Stimulated activated CD4-positive, alpha-beta T cell treated with anti-CD3 and anti-CD28 coated beads, TNF-alpha, amount 100 ng/mL, for 24 hours (primary cell): ENCODE results near the gene PCDHGA6.
"Not testable (repeated sequence)": the region's sequence is repeated elsewhere in the genome, so short reads cannot be mapped to it uniquely, and the experiment has no call there.

Experiments used
- DNase-seq, 3 experiments: peaks; one replicate each; pipeline ENCODE4 v3.0.0-alpha.2; 2020; ENCODE audit warnings: low read depth in 3 of 3

Gene PCDHGA6

GRCh38 chr5:141392429-141393198 is 18.9 kb downstream of the PCDHGA6 start, which contains the start of gene PCDHGA8:
PCDHGA8 (plus strand) TSS chr5:141392633; CDS start chr5:141392814, 181 bp downstream.
- no peak for DNase-seq

DNA sequence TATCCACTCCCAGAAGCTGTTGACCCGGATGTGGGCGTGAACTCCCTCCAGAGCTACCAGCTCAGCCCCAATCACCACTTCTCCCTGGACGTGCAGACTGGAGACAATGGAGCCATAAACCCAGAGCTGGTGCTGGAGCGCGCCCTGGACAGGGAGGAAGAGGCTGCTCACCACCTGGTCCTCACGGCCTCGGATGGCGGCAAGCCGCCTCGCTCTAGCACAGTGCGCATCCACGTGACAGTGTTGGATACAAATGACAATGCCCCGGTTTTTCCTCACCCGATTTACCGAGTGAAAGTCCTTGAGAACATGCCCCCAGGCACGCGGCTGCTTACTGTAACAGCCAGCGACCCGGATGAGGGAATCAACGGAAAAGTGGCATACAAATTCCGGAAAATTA is 19.6 kb downstream of the PCDHGA6 start:
- no peak for DNase-seq

GRCh38 chr5:141394401-141395187 is 20.9 kb downstream of the PCDHGA6 start:
- DNase-seq, result not testable (repeated sequence)

DNA sequence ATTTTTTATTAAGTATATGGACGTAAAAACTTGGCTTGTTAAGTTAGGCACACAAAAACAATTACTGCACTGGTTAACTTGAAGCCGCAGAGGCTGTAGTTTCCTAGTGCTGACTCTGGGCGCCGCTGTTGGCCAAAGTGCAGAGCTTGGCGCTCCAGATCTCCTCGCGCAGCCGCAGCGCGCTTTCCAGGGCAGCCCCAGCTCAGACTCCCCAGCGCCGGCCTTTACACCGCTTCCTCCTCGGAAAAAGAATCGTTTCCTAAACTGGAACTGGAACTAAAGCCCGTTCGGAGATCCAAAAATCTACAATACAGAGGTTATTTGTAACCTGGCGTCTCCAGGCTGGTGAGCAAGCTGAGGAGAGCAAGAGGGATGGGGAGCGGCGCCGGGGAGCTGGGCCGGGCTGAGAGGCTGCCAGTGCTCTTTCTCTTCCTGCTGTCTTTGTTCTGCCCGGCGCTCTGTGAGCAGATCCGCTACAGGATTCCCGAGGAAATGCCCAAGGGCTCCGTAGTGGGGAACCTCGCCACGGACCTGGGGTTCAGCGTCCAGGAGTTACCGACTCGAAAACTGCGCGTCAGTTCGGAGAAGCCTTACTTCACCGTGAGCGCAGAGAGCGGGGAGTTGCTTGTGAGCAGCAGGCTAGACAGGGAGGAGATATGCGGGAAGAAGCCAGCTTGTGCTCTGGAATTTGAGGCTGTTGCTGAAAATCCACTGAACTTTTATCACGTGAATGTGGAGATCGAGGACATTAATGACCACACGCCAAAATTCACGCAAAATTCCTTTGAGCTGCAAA is 24.3 kb downstream of the PCDHGA6 start, which contains the start of gene PCDHGB5:
PCDHGB5 (plus strand) TSS at position 192 of the 796 bp plus-strand sequence; CDS start at position 373, 181 bp downstream.
- DNase-seq, result peak in 1 of 3 experiments; percentile 44

- DNase-seq, result no peak
Measured at GRCh38 chr5:141398608-141399007, 24.9 kb downstream of the PCDHGA6 start.

DNA sequence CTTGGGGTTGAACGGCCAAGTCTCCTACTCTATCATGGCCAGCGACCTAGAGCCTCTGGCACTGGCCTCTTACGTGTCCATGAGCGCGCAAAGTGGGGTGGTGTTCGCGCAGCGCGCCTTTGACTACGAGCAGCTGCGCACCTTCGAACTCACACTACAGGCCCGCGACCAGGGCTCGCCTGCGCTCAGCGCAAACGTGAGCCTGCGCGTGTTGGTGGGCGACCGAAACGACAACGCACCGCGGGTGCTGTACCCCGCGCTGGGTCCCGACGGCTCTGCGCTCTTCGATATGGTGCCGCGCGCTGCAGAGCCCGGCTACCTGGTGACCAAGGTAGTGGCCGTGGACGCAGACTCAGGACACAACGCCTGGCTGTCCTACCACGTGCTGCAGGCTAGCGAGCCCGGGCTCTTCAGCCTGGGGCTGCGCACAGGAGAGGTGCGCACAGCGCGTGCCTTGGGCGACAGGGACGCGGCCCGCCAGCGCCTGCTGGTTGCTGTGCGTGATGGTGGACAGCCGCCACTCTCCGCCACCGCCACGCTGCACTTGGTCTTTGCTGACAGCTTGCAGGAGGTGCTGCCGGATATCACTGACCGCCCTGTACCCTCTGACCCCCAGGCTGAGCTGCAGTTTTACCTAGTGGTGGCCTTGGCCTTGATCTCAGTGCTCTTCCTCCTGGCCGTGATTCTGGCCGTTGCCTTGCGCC is 26.0 kb downstream of the PCDHGA6 start:
- DNase-seq, result no peak

DNA sequence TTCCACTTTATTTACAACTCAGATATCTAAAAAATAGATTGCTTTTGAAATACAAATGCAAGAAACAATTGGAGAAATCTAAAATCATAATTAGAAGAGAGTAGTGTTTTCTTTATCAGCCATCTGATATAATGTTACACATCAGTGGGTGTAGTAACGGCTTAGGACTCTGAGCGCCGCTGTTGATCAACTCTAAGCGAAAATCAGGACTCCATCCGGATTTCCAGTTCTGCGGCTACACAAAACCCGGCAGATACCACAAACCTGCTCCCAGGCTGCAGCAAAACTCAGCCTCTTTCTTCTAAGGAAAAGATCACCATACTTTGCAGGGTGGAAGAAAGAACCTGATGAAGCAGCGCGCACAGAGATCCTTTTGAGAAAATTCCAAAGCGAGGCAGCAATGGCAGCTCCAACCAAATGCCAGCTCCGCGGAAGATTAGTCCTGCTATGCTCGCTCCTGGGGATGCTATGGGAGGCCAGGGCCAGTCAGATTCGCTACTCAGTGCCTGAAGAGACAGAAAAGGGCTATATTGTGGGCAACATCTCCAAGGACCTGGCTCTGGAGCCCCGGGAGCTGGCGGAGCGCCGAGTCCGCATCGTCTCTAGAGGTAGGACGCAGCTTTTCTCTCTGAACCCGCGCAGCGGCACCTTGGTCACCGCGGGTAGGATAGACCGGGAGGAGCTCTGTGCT is 29.0 kb downstream of the PCDHGA6 start, which contains the start of gene PCDHGA9:
PCDHGA9 (plus strand) TSS at position 226 of the 691 bp plus-strand sequence; CDS start at position 401, 175 bp downstream.
- no peak for DNase-seq

- DNase-seq, result no peak
Measured at GRCh38 chr5:141403387-141403786, 29.7 kb downstream of the PCDHGA6 start.

GRCh38 chr5:141407790-141408505 is 34.3 kb downstream of the PCDHGA6 start, which contains the start of gene PCDHGB6:
PCDHGB6 (plus strand) TSS chr5:141408021; CDS start chr5:141408203, 182 bp downstream.
- DNase-seq, result peak in 1 of 3 experiments; percentile 39

GRCh38 chr5:141409598-141410306 is 36.1 kb downstream of the PCDHGA6 start:
- no peak for DNase-seq

DNA sequence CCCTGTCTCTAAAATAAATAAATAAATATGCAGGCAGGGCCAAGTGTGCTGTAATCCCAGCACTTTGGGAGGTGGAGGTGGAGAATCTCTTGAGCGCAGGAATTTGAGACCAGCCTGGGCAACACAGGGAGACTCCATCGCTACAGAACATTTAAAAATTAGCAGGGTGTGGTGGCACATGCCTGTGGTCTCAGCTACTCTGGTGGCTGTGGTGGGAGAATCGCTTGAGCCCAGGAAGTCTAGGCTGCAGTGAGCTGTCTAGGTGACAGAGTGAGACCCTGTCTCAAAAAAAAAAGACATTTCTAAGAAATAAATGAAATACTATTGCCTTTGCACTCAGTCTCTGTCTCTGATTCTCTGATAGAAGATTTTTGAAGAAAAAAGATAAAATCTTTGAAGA is 37.9 kb downstream of the PCDHGA6 start:
- DNase-seq, result no peak

- DNase-seq, result peak in 2 of 3 experiments; percentile 32 to 49
Measured at GRCh38 chr5:141412854-141413539, 39.3 kb downstream of the PCDHGA6 start, which contains the start of gene PCDHGA10. PCDHGA10 (plus strand) TSS chr5:141412987; CDS start chr5:141413176, 189 bp downstream.

GRCh38 chr5:141413540-141414069 is 39.9 kb downstream of the PCDHGA6 start:
- DNase-seq, result no peak

DNA sequence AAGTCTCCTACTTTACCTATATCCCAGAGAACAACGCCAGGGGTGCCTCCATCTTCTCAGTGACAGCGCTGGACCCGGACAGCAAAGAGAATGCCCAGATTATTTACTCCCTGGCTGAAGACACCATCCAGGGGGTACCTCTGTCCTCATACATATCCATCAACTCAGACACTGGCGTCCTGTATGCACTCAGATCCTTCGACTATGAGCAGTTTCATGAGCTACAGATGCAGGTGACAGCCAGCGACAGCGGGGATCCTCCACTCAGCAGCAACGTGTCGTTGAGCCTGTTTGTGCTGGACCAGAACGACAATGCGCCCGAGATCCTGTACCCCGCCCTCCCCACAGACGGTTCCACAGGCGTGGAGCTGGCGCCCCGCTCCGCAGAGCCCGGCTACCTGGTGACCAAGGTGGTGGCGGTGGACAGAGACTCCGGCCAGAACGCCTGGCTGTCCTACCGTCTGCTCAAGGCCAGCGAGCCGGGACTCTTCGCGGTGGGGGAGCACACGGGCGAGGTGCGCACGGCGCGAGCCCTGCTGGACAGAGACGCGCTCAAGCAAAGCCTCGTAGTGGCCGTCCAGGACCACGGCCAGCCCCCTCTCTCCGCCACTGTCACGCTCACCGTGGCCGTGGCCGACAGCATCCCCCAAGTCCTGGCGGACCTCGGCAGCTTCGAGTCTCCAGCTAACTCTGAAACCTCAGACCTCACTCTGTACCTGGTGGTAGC is 41.0 kb downstream of the PCDHGA6 start:
- DNase-seq, result not testable (repeated sequence)

GRCh38 chr5:141415275-141415618 is 41.6 kb downstream of the PCDHGA6 start:
- DNase-seq, result not testable (repeated sequence)

GRCh38 chr5:141417494-141418172 is 43.9 kb downstream of the PCDHGA6 start, which contains the start of gene PCDHGB7:
PCDHGB7 (plus strand) TSS chr5:141417677; CDS start chr5:141417860, 183 bp downstream.
- DNase-seq, result peak in 1 of 3 experiments; percentile 58
